ENCODE measurements around the gene SRSF12.

GRCh38 chr6:89144354-89144906 is 26.6 kb upstream of the SRSF12 start:
- TF ChIP-seq CTCF (IDR thresholded peaks at IDR 0.05) (no peak), POLR2AphosphoS5 (IDR thresholded peaks at IDR 0.05) (no peak)
